T-helper 22 cell (primary cell): ENCODE measurements around the gene CLRN3.

Experiments used
- DNase-seq: peaks from one replicate; pipeline ENCODE4 v3.0.0-alpha.2; 2020; ENCODE audit warnings: low read depth

Gene CLRN3

GRCh38 chr10:127845756-127846155 lies 47.0 kb downstream of the CLRN3 start:
- no peak for DNase-seq

DNA sequence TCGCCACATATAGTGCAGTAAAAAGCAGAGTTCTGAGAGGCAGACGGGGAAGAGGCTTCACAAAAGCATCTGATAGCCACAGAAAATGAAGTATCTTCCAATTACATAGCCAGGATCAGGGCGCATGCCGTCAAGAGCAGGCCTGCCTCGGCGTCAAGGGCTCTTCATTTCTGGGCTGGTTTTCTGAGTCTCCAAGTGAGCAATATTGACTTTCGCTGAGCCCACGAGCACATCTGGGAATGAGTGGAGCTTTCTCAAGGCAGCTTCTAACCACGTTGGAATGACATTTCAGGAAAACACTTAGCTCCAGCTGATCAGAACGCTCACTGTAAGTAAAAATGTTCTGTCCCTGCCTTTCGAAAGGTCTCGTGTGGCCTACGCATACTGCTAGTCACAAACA lies 51.9 kb downstream of the CLRN3 start:
- DNase-seq: no peak

DNA sequence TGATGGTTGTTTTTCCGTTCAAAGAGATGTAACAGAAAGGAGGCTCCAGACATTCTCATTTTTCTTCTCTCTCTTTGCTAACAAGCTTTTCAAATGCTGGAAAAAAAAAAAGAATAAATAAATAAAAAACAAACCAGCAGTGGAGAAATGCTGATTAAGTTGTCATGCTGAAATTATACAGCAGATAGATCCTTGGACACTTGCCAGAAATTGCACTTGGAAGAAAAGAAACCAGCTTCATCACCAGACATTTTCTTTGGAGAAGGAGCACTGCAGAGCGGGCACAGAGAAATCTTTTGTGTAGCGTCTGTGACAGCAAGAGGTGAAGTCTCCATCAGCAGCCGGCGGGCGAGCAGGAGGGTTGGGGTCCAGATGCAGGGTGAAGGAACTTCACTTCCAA lies 55.8 kb downstream of the CLRN3 start:
- DNase-seq: no peak

DNA sequence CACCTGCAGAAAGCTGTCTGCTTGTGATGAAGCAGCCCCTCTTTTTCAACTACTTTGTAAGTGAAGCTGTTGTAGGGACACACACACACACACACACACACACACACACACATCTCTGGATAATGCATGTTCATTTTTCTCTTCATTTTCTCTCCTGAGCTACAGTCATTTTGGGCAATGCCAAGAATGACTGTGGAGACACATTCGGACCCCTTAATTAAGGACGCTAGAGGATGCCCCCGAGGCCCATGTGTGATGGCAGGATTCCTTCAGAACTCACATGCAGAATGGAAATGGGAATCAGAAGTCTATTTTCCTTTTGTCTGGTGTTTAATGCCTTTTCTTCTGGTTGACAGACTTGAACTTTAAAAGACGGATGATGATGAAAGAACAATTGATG lies 56.6 kb downstream of the CLRN3 start:
- DNase-seq: no peak

- DNase-seq: no peak
Measured at GRCh38 chr10:127834791-127835190, 58.0 kb downstream of the CLRN3 start.

- no peak for DNase-seq
Measured at GRCh38 chr10:127834221-127834620, 58.5 kb downstream of the CLRN3 start.

GRCh38 chr10:127833804-127834203 lies 58.9 kb downstream of the CLRN3 start:
- DNase-seq: no peak

DNA sequence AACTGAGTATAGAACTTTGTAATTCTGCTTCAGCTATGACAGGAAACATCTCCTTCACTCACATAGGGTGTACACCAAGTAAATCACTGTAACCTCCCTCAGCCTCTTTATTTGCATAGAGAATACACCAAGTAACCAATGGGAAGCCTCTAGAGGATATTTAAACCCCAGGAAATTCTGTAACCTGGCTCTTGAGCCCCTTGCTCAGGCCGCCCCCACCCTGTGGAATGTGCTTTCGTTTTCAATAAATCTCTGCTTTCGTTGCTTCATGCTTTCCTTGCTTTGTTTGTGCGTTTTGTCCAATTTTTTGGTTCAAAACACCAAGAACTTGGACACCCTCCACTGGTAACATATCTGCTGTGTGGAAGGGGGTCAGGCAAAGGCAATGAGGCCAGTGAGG lies 60.2 kb downstream of the CLRN3 start:
- DNase-seq: no peak

GRCh38 chr10:127830414-127830813 lies 62.3 kb downstream of the CLRN3 start:
- DNase-seq: no peak
